Osteocyte (in vitro differentiated cells): ENCODE data around the gene TENM3. TPM values are rescaled to one million over a fixed set of nuclear protein-coding genes. Genes with fewer than 3 reads are reported as not detected.

Experiments used
- DNase-seq: peaks from one replicate; pipeline ENCODE4 v3.0.0; 2021; ENCODE audit warnings: mixed read lengths; ENCODE audit not compliant: unreplicated experiment; ENCODE audit errors: extremely low spot score
- H3K27ac Mint-ChIP-seq: one replicate; pipeline ENCODE4 v1.8.0; 2021; ENCODE audit warnings: mild to moderate bottlenecking, mixed read lengths; ENCODE audit not compliant: unreplicated experiment
- H3K27me3 Mint-ChIP-seq: one replicate; pipeline ENCODE4 v1.8.0; 2021; ENCODE audit warnings: mixed read lengths; ENCODE audit not compliant: unreplicated experiment
- H3K36me3 Mint-ChIP-seq: one replicate; pipeline ENCODE4 v1.8.0; 2021; ENCODE audit warnings: mixed read lengths; ENCODE audit not compliant: unreplicated experiment
- H3K4me1 Mint-ChIP-seq: one replicate; pipeline ENCODE4 v1.8.0; 2021; ENCODE audit warnings: mixed read lengths; ENCODE audit not compliant: unreplicated experiment
- H3K4me3 Mint-ChIP-seq: one replicate; pipeline ENCODE4 v1.8.0; 2021; ENCODE audit warnings: mild to moderate bottlenecking, moderate library complexity, mixed read lengths; ENCODE audit not compliant: unreplicated experiment
- H3K9me3 Mint-ChIP-seq: one replicate; pipeline ENCODE4 v1.8.0; 2021; ENCODE audit warnings: mixed read lengths; ENCODE audit not compliant: unreplicated experiment
- total RNA-seq: library from RNA; stranded (reverse); gene quantifications from 2 replicates; pipeline ENCODE4 v1.2.1, GENCODE V29; 2021
- TF ChIP-seq, protein P1 (sequence below): fragments of 200-600 bp; sonication (generic); IDR thresholded peaks from 2 replicates; pipeline ENCODE4 v1.5.0; 2021; ENCODE audit warnings: antibody characterized with exemption, mild to moderate bottlenecking, moderate library complexity

Gene TENM3
- total RNA-seq, 1 donor from 2014 or later, result 78.3 TPM

DNA sequence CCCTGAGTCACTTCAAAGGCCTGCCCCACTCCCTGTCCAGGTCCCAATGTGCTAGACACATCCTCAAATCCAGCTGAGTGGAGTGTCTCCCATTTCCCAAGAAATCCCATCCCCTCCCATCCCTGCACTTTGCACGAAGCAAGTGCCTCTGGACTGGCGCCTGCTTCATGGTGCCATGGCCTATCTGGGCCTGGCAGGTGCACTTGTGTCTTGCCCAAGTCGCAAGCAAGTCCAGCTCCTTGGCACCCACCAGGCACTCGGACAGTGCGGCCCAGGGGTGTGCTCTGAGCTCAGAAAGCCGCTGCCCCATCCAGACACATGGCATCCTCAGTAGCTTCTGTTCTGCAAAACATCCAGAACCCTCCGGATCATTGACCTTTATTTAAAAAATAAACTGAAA, 576.5 kb downstream of the TENM3 start:
- no peak overlapping the region for H3K27ac Mint-ChIP-seq
- peaks cover 3% of the 10 kb centered on the region for H3K27me3 Mint-ChIP-seq
- TF ChIP-seq, protein P1, sequence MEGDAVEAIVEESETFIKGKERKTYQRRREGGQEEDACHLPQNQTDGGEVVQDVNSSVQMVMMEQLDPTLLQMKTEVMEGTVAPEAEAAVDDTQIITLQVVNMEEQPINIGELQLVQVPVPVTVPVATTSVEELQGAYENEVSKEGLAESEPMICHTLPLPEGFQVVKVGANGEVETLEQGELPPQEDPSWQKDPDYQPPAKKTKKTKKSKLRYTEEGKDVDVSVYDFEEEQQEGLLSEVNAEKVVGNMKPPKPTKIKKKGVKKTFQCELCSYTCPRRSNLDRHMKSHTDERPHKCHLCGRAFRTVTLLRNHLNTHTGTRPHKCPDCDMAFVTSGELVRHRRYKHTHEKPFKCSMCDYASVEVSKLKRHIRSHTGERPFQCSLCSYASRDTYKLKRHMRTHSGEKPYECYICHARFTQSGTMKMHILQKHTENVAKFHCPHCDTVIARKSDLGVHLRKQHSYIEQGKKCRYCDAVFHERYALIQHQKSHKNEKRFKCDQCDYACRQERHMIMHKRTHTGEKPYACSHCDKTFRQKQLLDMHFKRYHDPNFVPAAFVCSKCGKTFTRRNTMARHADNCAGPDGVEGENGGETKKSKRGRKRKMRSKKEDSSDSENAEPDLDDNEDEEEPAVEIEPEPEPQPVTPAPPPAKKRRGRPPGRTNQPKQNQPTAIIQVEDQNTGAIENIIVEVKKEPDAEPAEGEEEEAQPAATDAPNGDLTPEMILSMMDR, result no peak
- no peaks in the 10 kb centered on the region for H3K4me1 Mint-ChIP-seq
- H3K9me3 Mint-ChIP-seq, result no peaks in the 10 kb centered on the region
- no peak overlapping the region for H3K4me3 Mint-ChIP-seq
- no peaks in the 10 kb centered on the region for H3K36me3 Mint-ChIP-seq
- no peak for DNase-seq

DNA sequence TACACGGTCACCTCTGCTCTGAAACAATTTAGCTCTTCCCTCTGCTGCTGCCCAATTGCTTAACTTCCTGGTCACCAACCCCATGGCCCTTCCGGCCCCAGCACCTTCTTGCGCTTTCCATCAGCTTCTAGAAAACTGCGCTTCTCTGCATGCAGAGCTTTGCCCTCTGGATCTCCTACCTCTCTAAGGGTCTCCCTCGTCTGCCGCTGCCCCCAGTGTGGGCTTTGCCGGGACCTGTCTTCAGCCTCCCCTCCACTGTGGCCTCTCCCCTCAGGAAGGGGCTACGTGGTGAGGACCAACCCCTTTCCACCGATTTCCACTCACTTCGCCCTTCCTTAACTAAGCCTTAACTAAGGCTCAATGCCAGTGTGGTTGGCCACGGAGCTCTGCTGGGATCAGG, 579.4 kb downstream of the TENM3 start:
- TF ChIP-seq, protein P1, result no peak
- Mint-ChIP-seq H3K4me3 (no peak overlapping the region), H3K27ac (no peak overlapping the region), H3K27me3 (peaks cover 3% of the 10 kb centered on the region), H3K4me1 (no peaks in the 10 kb centered on the region), H3K9me3 (no peaks in the 10 kb centered on the region), H3K36me3 (no peaks in the 10 kb centered on the region)
- no peak for DNase-seq

DNA sequence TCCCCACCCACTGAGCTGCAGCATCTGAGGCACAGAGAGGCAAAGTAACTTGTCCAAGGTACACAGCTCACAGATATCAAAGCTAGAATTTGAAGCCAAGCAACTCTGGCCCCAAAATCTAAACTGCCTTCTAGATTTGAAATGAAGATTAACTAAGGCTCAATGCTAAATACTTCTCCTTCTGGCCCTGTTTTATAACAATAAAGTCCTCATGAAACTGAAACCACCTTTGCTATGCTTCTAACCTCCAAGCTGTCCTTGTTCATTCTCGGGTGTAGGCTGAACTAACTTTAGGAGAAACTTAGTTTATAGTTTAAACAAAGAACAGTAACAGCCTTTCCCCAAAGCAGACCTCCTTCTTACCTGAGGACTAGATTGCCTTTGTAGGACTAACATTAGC, 580.4 kb downstream of the TENM3 start:
- TF ChIP-seq, protein P1, result no peak
- Mint-ChIP-seq H3K9me3 (no peaks in the 10 kb centered on the region), H3K27ac (no peak overlapping the region), H3K4me3 (no peak overlapping the region), H3K36me3 (no peaks in the 10 kb centered on the region), H3K27me3 (peaks cover 7% of the 10 kb centered on the region), H3K4me1 (no peaks in the 10 kb centered on the region)
- no peak for DNase-seq

DNA sequence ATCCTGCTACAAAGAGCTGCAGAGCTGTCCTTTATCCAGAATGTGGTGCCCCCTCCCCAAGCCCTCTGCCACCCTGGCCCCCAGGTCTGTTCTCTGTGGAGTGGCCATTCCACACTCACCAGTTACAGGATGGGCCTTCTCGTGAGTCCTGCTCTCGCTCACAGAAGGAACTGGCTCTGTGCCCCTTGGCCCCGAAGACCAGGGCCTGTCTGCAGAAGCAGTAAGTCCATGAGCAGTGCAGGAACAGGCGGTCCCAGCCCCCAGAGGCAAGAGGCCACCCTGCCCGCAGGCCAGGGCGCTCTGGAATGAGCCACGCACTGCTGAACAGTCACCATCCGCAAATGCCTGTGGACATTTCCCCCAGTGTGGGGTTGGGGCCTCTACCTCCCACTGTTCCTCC, 581.8 kb downstream of the TENM3 start:
- no peak overlapping the region for H3K4me3 Mint-ChIP-seq
- no peaks in the 10 kb centered on the region for H3K4me1 Mint-ChIP-seq
- no peaks in the 10 kb centered on the region for H3K36me3 Mint-ChIP-seq
- H3K27ac Mint-ChIP-seq, result no peak overlapping the region
- no peaks in the 10 kb centered on the region for H3K9me3 Mint-ChIP-seq
- peaks cover 21% of the 10 kb centered on the region for H3K27me3 Mint-ChIP-seq
- no peak for DNase-seq
- TF ChIP-seq, protein P1, result no peak

DNA sequence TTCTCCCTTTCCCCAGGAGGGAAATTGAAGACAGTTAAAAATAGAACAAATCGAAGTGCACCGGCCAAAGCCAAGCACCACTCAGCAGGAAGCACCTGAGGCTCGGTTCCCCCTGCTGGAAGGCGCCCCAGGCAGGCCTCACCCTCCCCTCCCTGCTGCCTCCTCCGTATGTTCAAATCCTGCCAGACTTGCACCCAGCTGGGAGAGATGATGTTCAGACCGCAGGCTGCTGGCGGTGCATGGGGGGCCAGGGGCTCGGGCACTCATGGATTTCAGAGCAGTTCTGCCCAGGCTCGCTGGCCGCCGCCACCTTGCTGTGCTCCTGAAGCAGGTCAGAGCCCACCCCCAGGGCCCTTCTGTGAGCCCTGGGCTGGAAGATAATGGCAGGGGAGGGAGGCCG, 582.6 kb downstream of the TENM3 start:
- no peak overlapping the region for H3K27ac Mint-ChIP-seq
- no peak for DNase-seq

More for the DNA sequence above, 582.6 kb downstream of the TENM3 start:
- no peaks in the 10 kb centered on the region for H3K4me1 Mint-ChIP-seq
- H3K27me3 Mint-ChIP-seq, result peaks cover 27% of the 10 kb centered on the region
- H3K4me3 Mint-ChIP-seq, result no peak overlapping the region
- TF ChIP-seq, protein P1, result no peak
- no peaks in the 10 kb centered on the region for H3K9me3 Mint-ChIP-seq
- H3K36me3 Mint-ChIP-seq, result no peaks in the 10 kb centered on the region
